SU-DHL-6 (cell line): Measurements from ENCODE around the gene KLHDC8B.

Experiments used
- CTCF ChIP-seq: fragments of 200-600 bp; sonication (generic); IDR thresholded peaks from one replicate; pipeline ENCODE4 v1.5.1; 2017; ENCODE audit warnings: antibody characterized with exemption, mild to moderate bottlenecking, low read length, moderate library complexity; ENCODE audit not compliant: insufficient read depth, poor library complexity, severe bottlenecking
- EZH2phosphoT487 ChIP-seq: fragments of 200-600 bp; sonication (generic), shearing (Covaris generic); conservative IDR thresholded peaks from 2 replicates; pipeline ENCODE4 v1.6.1; 2018; ENCODE audit warnings: mild to moderate bottlenecking, antibody characterized with exemption, low read length, moderate library complexity, mixed read lengths

DNA sequence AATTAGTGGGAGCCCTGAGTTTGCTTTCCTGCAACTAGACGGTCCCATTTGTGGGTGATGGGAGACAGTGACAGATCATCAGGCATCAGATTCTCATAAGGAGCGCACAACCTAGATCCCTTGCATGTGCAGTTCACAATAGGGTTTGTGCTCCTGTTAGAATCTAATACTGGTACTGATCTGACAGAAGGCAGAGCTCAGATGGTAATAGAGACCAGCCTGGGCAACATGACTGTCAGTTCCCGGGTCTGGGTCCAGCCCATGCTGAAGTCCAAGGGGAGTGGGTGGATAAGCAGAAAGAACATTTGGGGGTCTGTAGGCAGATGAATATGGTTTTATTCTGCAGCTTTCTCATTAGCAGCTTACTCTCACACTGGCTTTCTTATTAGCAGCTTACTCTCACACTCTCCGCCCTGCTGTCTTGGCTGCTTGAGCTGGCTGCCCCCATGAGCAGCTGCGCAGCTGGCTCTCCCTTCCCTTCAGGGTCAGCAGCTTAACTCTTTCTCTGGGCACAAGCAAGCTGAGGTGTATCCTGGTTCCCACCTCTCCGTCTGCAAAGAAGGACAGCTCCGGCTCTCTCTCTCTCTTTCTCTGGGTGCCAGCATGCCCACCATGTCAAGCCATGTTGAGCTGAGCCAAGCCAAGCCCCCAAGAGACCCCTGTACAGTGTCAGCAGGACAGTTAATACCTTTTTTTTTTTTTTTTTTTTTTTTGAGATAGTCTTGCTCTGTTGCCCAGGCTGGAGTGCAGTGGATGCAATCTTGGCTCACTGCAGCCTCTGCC, 46.5 kb downstream of the KLHDC8B start:
- TF ChIP-seq CTCF (no peak), EZH2phosphoT487 (no peak)
